ENCODE measurements around the gene GLG1. TPM values are rescaled to one million over a fixed set of nuclear protein-coding genes. Genes with fewer than 3 reads are reported as not detected.

GLG1 gene
- total and polyA plus RNA-seq, 2 experiments from 2014 or later, result 142 to 148 TPM

GRCh38 chr16:74633686-74634085 is 26.8 kb upstream of the GLG1 start:
- no peak overlapping the region for H3K27ac ChIP-seq
- no peaks in the 10 kb centered on the region for H3K9me3 ChIP-seq (ENCODE audit: low read depth)
- H3K36me3 ChIP-seq (replicated peaks; ENCODE audit: insufficient read depth, low read depth), result no peaks in the 10 kb centered on the region
- no peaks in the 10 kb centered on the region for H4K20me1 ChIP-seq (ENCODE audit: insufficient read depth, poor library complexity, severe bottlenecking)
- H3K9me2 ChIP-seq (replicated peaks; ENCODE audit: insufficient read depth), result no peaks in the 10 kb centered on the region
- 76% methylated on average over 7 of the region's 7 CpGs for WGBS (ENCODE audit: low lambda C conversion rate, missing lambda C conversion rate)
- no peaks in the 10 kb centered on the region for H3K27me3 ChIP-seq
- no peak overlapping the region for H2AFZ ChIP-seq
- TF ChIP-seq EZH2 (IDR thresholded peaks at IDR 0.05; ENCODE audit: borderline replicate concordance), result no peak
- TF ChIP-seq, protein P1, sequence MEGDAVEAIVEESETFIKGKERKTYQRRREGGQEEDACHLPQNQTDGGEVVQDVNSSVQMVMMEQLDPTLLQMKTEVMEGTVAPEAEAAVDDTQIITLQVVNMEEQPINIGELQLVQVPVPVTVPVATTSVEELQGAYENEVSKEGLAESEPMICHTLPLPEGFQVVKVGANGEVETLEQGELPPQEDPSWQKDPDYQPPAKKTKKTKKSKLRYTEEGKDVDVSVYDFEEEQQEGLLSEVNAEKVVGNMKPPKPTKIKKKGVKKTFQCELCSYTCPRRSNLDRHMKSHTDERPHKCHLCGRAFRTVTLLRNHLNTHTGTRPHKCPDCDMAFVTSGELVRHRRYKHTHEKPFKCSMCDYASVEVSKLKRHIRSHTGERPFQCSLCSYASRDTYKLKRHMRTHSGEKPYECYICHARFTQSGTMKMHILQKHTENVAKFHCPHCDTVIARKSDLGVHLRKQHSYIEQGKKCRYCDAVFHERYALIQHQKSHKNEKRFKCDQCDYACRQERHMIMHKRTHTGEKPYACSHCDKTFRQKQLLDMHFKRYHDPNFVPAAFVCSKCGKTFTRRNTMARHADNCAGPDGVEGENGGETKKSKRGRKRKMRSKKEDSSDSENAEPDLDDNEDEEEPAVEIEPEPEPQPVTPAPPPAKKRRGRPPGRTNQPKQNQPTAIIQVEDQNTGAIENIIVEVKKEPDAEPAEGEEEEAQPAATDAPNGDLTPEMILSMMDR (IDR thresholded peaks at IDR 0.05; ENCODE audit: poor library complexity), result no peak
- H3K4me3 ChIP-seq, result no peak overlapping the region
- no peaks in the 10 kb centered on the region for H3K79me2 ChIP-seq
- peaks cover 9% of the 10 kb centered on the region for H3K4me1 ChIP-seq (ENCODE audit: insufficient read depth)
- no peak overlapping the region for H3K4me2 ChIP-seq
- DNase-seq (ENCODE audit: low spot score), result no peak

GRCh38 chr16:74627506-74628220 is 20.7 kb upstream of the GLG1 start:
- Histone ChIP-seq H3K27ac (no peak overlapping the region), H4K20me1 (ENCODE audit: insufficient read depth, poor library complexity, severe bottlenecking) (no peaks in the 10 kb centered on the region), H3K9me2 (replicated peaks; ENCODE audit: insufficient read depth) (no peaks in the 10 kb centered on the region), H3K4me2 (no peak overlapping the region), H2AFZ (no peak overlapping the region), H3K4me3 (no peak overlapping the region), H3K27me3 (no peaks in the 10 kb centered on the region), H3K9me3 (ENCODE audit: low read depth) (no peaks in the 10 kb centered on the region), H3K79me2 (no peaks in the 10 kb centered on the region), H3K4me1 (ENCODE audit: insufficient read depth) (no peaks in the 10 kb centered on the region), H3K36me3 (replicated peaks; ENCODE audit: insufficient read depth, low read depth) (no peaks in the 10 kb centered on the region)
- WGBS (ENCODE audit: low lambda C conversion rate, missing lambda C conversion rate), result 86% methylated on average over 6 of the region's 6 CpGs
- no peak for DNase-seq (ENCODE audit: low spot score)
- TF ChIP-seq EZH2 (IDR thresholded peaks at IDR 0.05; ENCODE audit: borderline replicate concordance) (no peak), EZH2phosphoT487 (IDR thresholded peaks at IDR 0.05; ENCODE audit: low read depth, severe bottlenecking, unreplicated experiment) (no peak)
- TF ChIP-seq, protein P1 (IDR thresholded peaks at IDR 0.05; ENCODE audit: poor library complexity), result no peak

- H3K9me3 ChIP-seq (ENCODE audit: low read depth), result no peaks in the 10 kb centered on the region
- no peak for DNase-seq (ENCODE audit: low spot score)
- no peaks in the 10 kb centered on the region for H3K4me1 ChIP-seq (ENCODE audit: insufficient read depth)
- WGBS (ENCODE audit: low lambda C conversion rate, missing lambda C conversion rate), result 0% methylated on average over 1 of the region's 1 CpG
- H3K9me2 ChIP-seq (replicated peaks; ENCODE audit: insufficient read depth), result no peaks in the 10 kb centered on the region
- TF ChIP-seq EZH2phosphoT487 (IDR thresholded peaks at IDR 0.05; ENCODE audit: low read depth, severe bottlenecking, unreplicated experiment) (no peak), EZH2 (IDR thresholded peaks at IDR 0.05; ENCODE audit: borderline replicate concordance) (no peak)
- TF ChIP-seq, protein P1 (IDR thresholded peaks at IDR 0.05; ENCODE audit: poor library complexity), result no peak
- no peak overlapping the region for H3K27ac ChIP-seq
- no peaks in the 10 kb centered on the region for H3K36me3 ChIP-seq (replicated peaks; ENCODE audit: insufficient read depth, low read depth)
- no peak overlapping the region for H3K4me3 ChIP-seq
- H3K27me3 ChIP-seq, result no peaks in the 10 kb centered on the region
- no peak overlapping the region for H3K4me2 ChIP-seq
- peaks cover 4% of the 10 kb centered on the region for H3K79me2 ChIP-seq
- H4K20me1 ChIP-seq (ENCODE audit: insufficient read depth, poor library complexity, severe bottlenecking), result no peaks in the 10 kb centered on the region
- H2AFZ ChIP-seq, result no peak overlapping the region
Observed at GRCh38 chr16:74626741-74627416, 20.0 kb upstream of the GLG1 start.
